ENCODE results near the gene ETNPPL.

Gene ETNPPL

DNA sequence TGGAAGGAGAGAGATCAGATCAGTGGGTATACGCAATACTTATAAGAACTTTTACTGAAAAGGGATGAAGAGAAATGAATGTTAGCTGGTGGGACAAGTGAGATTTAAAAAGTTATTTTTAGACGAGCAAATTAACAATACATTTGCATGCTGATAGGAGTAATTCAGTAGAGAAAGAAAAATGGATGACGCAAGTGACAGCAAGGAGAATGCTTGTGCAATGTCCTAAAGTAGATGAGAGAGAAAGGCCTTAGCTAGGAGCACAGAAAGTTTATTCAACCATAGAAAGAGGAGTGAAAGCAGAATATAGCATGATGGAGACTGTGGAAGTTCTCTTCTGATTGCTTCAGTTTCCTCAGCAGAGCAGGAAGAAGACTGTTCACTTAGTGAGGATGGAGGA, 66.7 kb downstream of the ETNPPL start:
- no peak for DNase-seq (ENCODE audit: low spot score)
- TF ChIP-seq, protein P1, sequence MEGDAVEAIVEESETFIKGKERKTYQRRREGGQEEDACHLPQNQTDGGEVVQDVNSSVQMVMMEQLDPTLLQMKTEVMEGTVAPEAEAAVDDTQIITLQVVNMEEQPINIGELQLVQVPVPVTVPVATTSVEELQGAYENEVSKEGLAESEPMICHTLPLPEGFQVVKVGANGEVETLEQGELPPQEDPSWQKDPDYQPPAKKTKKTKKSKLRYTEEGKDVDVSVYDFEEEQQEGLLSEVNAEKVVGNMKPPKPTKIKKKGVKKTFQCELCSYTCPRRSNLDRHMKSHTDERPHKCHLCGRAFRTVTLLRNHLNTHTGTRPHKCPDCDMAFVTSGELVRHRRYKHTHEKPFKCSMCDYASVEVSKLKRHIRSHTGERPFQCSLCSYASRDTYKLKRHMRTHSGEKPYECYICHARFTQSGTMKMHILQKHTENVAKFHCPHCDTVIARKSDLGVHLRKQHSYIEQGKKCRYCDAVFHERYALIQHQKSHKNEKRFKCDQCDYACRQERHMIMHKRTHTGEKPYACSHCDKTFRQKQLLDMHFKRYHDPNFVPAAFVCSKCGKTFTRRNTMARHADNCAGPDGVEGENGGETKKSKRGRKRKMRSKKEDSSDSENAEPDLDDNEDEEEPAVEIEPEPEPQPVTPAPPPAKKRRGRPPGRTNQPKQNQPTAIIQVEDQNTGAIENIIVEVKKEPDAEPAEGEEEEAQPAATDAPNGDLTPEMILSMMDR (IDR thresholded peaks at IDR 0.05; ENCODE audit: extremely low read depth, insufficient read depth, missing control alignments): no peak
- in situ Hi-C loops (cut with MboI; ENCODE audit: low pct_unique_long_range_greater_than_20kb, low sequenced_read_pairs, unreplicated experiment): no loop called here

GRCh38 chr4:108695062-108695461, 67.8 kb downstream of the ETNPPL start:
- in situ Hi-C loops (cut with MboI; ENCODE audit: low pct_unique_long_range_greater_than_20kb, low sequenced_read_pairs, unreplicated experiment): no loop called here
- DNase-seq (ENCODE audit: low spot score): no peak
- TF ChIP-seq, protein P1 (IDR thresholded peaks at IDR 0.05; ENCODE audit: extremely low read depth, insufficient read depth, missing control alignments): no peak

- TF ChIP-seq, protein P1 (IDR thresholded peaks at IDR 0.05; ENCODE audit: extremely low read depth, insufficient read depth, missing control alignments): no peak
- in situ Hi-C loops (cut with MboI; ENCODE audit: low pct_unique_long_range_greater_than_20kb, low sequenced_read_pairs, unreplicated experiment): no loop called here
These were observed 68.4 kb downstream of the ETNPPL start for GRCh38 chr4:108694423-108694822.

DNA sequence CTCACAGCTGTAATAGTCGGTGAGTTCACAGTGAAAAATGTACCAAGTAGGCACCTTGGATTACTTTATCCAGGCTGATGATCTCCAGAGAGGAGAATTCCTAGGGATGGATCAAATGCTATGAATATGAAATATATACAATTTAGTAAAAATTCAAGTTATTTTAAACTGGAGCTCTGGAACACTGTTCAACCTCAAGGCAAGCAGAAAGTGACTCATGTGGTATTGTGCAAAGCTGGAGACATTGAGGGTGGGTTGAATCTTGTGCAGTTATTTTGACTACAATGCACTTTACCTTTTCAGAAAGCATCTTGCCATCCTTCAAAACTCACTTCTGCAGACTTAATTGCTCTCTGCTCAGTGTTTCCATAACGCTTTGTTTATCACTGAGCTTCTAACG, 69.0 kb downstream of the ETNPPL start:
- DNase-seq (ENCODE audit: low spot score): no peak
- TF ChIP-seq, protein P1 (IDR thresholded peaks at IDR 0.05; ENCODE audit: extremely low read depth, insufficient read depth, missing control alignments): no peak
- in situ Hi-C loops (cut with MboI; ENCODE audit: low pct_unique_long_range_greater_than_20kb, low sequenced_read_pairs, unreplicated experiment): no loop called here

More at GRCh38 chr4:108694423-108694822, 68.4 kb downstream of the ETNPPL start:
- DNase-seq (ENCODE audit: low spot score): no peak

DNA sequence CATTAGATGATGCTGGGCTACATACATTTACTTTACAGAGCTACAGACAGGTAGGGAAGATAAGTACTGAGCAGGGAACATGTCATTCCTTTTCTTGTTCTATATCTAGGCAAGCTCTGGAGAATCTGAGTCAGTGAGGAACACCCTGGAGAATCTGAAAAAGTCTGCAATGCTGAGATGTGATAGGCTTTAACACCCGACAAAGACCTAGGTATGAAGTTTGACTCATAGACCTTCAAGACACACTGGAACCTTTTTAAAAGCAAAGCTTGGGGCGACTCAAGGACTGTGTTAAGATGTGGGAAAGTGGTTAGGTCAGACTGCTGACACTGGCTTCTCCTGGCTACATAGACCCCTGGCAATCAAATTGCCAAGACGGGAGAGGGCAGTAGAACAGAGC, 69.6 kb downstream of the ETNPPL start:
- in situ Hi-C loops (cut with MboI; ENCODE audit: low pct_unique_long_range_greater_than_20kb, low sequenced_read_pairs, unreplicated experiment): no loop called here
- TF ChIP-seq, protein P1 (IDR thresholded peaks at IDR 0.05; ENCODE audit: extremely low read depth, insufficient read depth, missing control alignments): no peak
- DNase-seq (ENCODE audit: low spot score): no peak

Data from GM13977 (cell line).